H1 (cell line): ENCODE measurements around the gene ISM1. TPM values are rescaled to one million over a fixed set of nuclear protein-coding genes. Genes with fewer than 3 reads are reported as not detected.

Experiments used
- CTCF ChIA-PET: fragments of 300-600 bp; sonication (Branson Sonifier 250); formaldehyde crosslinking; loops from one replicate; lab custom pipeline; 2021; ENCODE audit not compliant: partially characterized antibody; lab: Charles Lee
- POLR2A ChIA-PET: fragments of 300-600 bp; sonication (Branson Sonifier 250); formaldehyde crosslinking; loops from one replicate; lab custom pipeline; 2021; ENCODE audit warnings: inconsistent platforms; ENCODE audit not compliant: partially characterized antibody; lab: Charles Lee
- DNase-seq, 2 experiments: peaks; one replicate each; pipeline versions ENCODE4 v3.0.0 to v3.0.0-alpha.2; 2010 to 2022; ENCODE audit warnings: low spot score in 2 of 2, low read depth in 1 of 2, mixed read lengths in 1 of 2
- FAIRE-seq: peaks from 2 replicates; lab custom pipeline; 2011; peaks lifted over from hg19 to GRCh38; lab: Jason Lieb, UNC
- H2AFZ ChIP-seq: 2 replicates; pipeline ENCODE4 v1.8.1; 2012; ENCODE audit warnings: low read length, inconsistent platforms
- H2AK5ac ChIP-seq: 2 replicates; pipeline ENCODE4 v1.6.1; 2013; ENCODE audit warnings: low read depth, low read length
- H2BK120ac ChIP-seq: replicated peaks from 2 replicates; pipeline ENCODE3; 2013; ENCODE audit warnings: low read depth, low read length, inconsistent platforms
- H2BK12ac ChIP-seq: 2 replicates; pipeline ENCODE4 v1.6.1; 2013; ENCODE audit warnings: low read depth, low read length
- H2BK15ac ChIP-seq: 2 replicates; pipeline ENCODE4 v1.6.1; 2013; ENCODE audit warnings: low read length
- H2BK20ac ChIP-seq: 2 replicates; pipeline ENCODE4 v1.6.1; 2013; ENCODE audit warnings: low read length
- H2BK5ac ChIP-seq: 2 replicates; pipeline ENCODE4 v1.6.1; 2013; ENCODE audit warnings: low read depth, low read length
- H3K14ac ChIP-seq: 2 replicates; pipeline ENCODE4 v1.6.1; 2013; ENCODE audit warnings: inconsistent platforms; ENCODE audit not compliant: insufficient read length
- H3K18ac ChIP-seq: 2 replicates; pipeline ENCODE4 v1.6.1; 2013; ENCODE audit warnings: low read length; ENCODE audit errors: extremely low read depth
- H3K23ac ChIP-seq: 2 replicates; pipeline ENCODE4 v1.6.1; 2013; ENCODE audit warnings: inconsistent platforms; ENCODE audit not compliant: insufficient read length
- H3K23me2 ChIP-seq: 2 replicates; pipeline ENCODE4 v1.6.1; 2013; ENCODE audit warnings: low read depth, low read length
- H3K27ac ChIP-seq: 2 replicates; pipeline ENCODE4 v1.6.1; 2011; ENCODE audit warnings: low read depth, low read length, inconsistent platforms
- H3K27me3 ChIP-seq, 4 experiments: replicated peaks in 1 of 4; 1 replicate in 1 of 4; 2 replicates in 3 of 4; pipeline versions ENCODE4 v1.6.1 to v1.8.1; 2011 to 2013; ENCODE audit warnings: low read length in 3 of 4, mild to moderate bottlenecking in 3 of 4, inconsistent platforms in 2 of 4, mixed read lengths in 2 of 4, moderate library complexity in 1 of 4; ENCODE audit not compliant: control insufficient read depth in 3 of 4, insufficient read depth in 3 of 4; ENCODE audit errors: extremely low read depth in 1 of 4
- H3K36me3 ChIP-seq, 4 experiments: 2 replicates each; pipeline versions ENCODE4 v1.6.1 to v1.8.1; 2011 to 2013; ENCODE audit warnings: mild to moderate bottlenecking in 4 of 4, low read length in 3 of 4, moderate library complexity in 2 of 4, control low read depth in 1 of 4, inconsistent platforms in 1 of 4; ENCODE audit not compliant: insufficient read depth in 4 of 4, control insufficient read depth in 2 of 4
- H3K4ac ChIP-seq: replicated peaks from 2 replicates; pipeline ENCODE3; 2013; ENCODE audit warnings: low read length, low read depth, mixed read lengths, inconsistent platforms; ENCODE audit not compliant: insufficient read length
- H3K4me1 ChIP-seq, 4 experiments: replicated peaks in 1 of 4; 1 replicate in 1 of 4; 2 replicates in 3 of 4; pipeline versions ENCODE4 v1.6.1 to v1.8.1; 2011 to 2013; ENCODE audit warnings: low read length in 3 of 4, inconsistent platforms in 2 of 4, mixed read lengths in 1 of 4; ENCODE audit not compliant: insufficient read depth in 4 of 4, control insufficient read depth in 3 of 4
- H3K4me2 ChIP-seq, 2 experiments: 2 replicates each; pipeline versions ENCODE4 v1.6.1 to v1.8.1; 2011 to 2013; ENCODE audit warnings: low read depth in 2 of 2, low read length in 2 of 2, control low read depth in 1 of 2, inconsistent platforms in 1 of 2, mild to moderate bottlenecking in 1 of 2; ENCODE audit not compliant: insufficient read depth in 1 of 2
- H3K4me3 ChIP-seq, 4 experiments: fragments of 200-600, 300-600 bp in 1 of 4; sonication (generic), shearing (Covaris generic), sonication (Bioruptor Twin) in 1 of 4; 2 replicates each; pipeline versions ENCODE4 v1.5.1 to v1.8.1; 2011 to 2016; ENCODE audit warnings: low read length in 4 of 4, low read depth in 3 of 4, control low read depth in 2 of 4, inconsistent platforms in 2 of 4, mild to moderate bottlenecking in 2 of 4, mixed read lengths in 1 of 4, moderate library complexity in 1 of 4; ENCODE audit not compliant: insufficient read depth in 2 of 4; ENCODE audit errors: extremely low read depth in 1 of 4
- H3K56ac ChIP-seq: replicated peaks from 2 replicates; pipeline ENCODE3; 2013; ENCODE audit warnings: low read depth, mild to moderate bottlenecking, mixed read lengths, low read length, inconsistent platforms; ENCODE audit not compliant: insufficient read length
- H3K79me1 ChIP-seq: 2 replicates; pipeline ENCODE4 v1.6.1; 2013; ENCODE audit warnings: low read depth, low read length, control low read depth
- H3K79me2 ChIP-seq, 2 experiments: 2 replicates each; pipeline versions ENCODE4 v1.6.1 to v1.8.1; 2012 to 2013; ENCODE audit warnings: low read length in 2 of 2, mild to moderate bottlenecking in 2 of 2, inconsistent platforms in 1 of 2; ENCODE audit not compliant: insufficient read depth in 2 of 2, control insufficient read depth in 1 of 2
- H3K9ac ChIP-seq, 4 experiments: replicated peaks in 1 of 4; 1 replicate in 1 of 4; 2 replicates in 3 of 4; pipeline versions ENCODE4 v1.6.1 to v1.8.1; 2011 to 2013; ENCODE audit warnings: low read depth in 3 of 4, low read length in 3 of 4, control low read depth in 2 of 4, mild to moderate bottlenecking in 2 of 4, moderate library complexity in 2 of 4, inconsistent platforms in 1 of 4; ENCODE audit errors: extremely low read depth in 1 of 4
- H3K9me3 ChIP-seq, 2 experiments: 2 replicates each; pipeline versions ENCODE4 v1.6.1 to v1.8.1; 2012 to 2013; ENCODE audit warnings: mild to moderate bottlenecking in 2 of 2, moderate library complexity in 2 of 2, control low read depth in 1 of 2, inconsistent platforms in 1 of 2, low read depth in 1 of 2, low read length in 1 of 2, mixed read lengths in 1 of 2; ENCODE audit not compliant: insufficient read depth in 2 of 2
- H4K20me1 ChIP-seq, 2 experiments: replicated peaks in 1 of 2; 2 replicates each; pipeline versions ENCODE3 to v1.8.1; 2011 to 2013; ENCODE audit warnings: inconsistent platforms in 2 of 2, low read length in 2 of 2, mild to moderate bottlenecking in 1 of 2; ENCODE audit not compliant: insufficient read depth in 2 of 2, control insufficient read depth in 1 of 2
- H4K5ac ChIP-seq: 2 replicates; pipeline ENCODE4 v1.6.1; 2013; ENCODE audit warnings: low read length, low read depth, mixed read lengths, inconsistent platforms; ENCODE audit not compliant: insufficient read length
- H4K8ac ChIP-seq: 2 replicates; pipeline ENCODE4 v1.8.0; 2013; ENCODE audit warnings: mild to moderate bottlenecking, moderate library complexity, low read length, inconsistent platforms; ENCODE audit not compliant: insufficient read depth; ENCODE audit errors: extremely low read depth
- H4K91ac ChIP-seq: replicated peaks from 2 replicates; pipeline ENCODE3; 2013; ENCODE audit warnings: low read length, mixed read lengths, inconsistent platforms; ENCODE audit not compliant: insufficient read length
- ASH2L ChIP-seq: fragments of 200-600, 300-600 bp; sonication (generic); IDR thresholded peaks from one replicate; pipeline ENCODE4 v1.7.1; 2017; ENCODE audit warnings: low read length
- BACH1 ChIP-seq: IDR thresholded peaks from 2 replicates; pipeline ENCODE4 v1.6.1; 2012; ENCODE audit warnings: low read length, improper control_type of control experiment
- CHD1 ChIP-seq: IDR thresholded peaks from 2 replicates; pipeline ENCODE4 v1.6.1; 2012; ENCODE audit warnings: low read depth, low read length, improper control_type of control experiment
- FOSL1 ChIP-seq: IDR thresholded peaks from 2 replicates; pipeline ENCODE4 v1.6.1; 2011; ENCODE audit warnings: mild to moderate bottlenecking, low read depth, low read length, moderate library complexity; ENCODE audit not compliant: insufficient read depth
- JUND ChIP-seq: IDR thresholded peaks from 2 replicates; pipeline ENCODE4 v1.6.1; 2011; ENCODE audit warnings: mild to moderate bottlenecking, improper control_type of control experiment, low read length
- PHF8 ChIP-seq: fragments of 200-600 bp; sonication (generic); conservative IDR thresholded peaks from 2 replicates; pipeline ENCODE4 v1.7.1; 2012; ENCODE audit warnings: low read depth, mild to moderate bottlenecking, inconsistent platforms, low read length, moderate library complexity
- RXRA ChIP-seq: IDR thresholded peaks from 2 replicates; pipeline ENCODE4 v1.6.1; 2011; ENCODE audit warnings: low read depth, mild to moderate bottlenecking, low read length, moderate library complexity; ENCODE audit not compliant: insufficient read depth
- TCF12 ChIP-seq: IDR thresholded peaks from 2 replicates; pipeline ENCODE4 v1.6.1; 2011; ENCODE audit warnings: low read depth, mild to moderate bottlenecking, low read length
- WGBS, 2 experiments: shearing (Covaris generic) in 1 of 2; methylation state at CpG; one replicate each; pipeline versions ENCODE4 v1.1.6 to v1.1.7; 2013 to 2015; ENCODE audit warnings: low lambda C conversion rate in 2 of 2, mixed read lengths in 2 of 2, inconsistent platforms in 1 of 2, low coverage in 1 of 2, missing lambda C conversion rate in 1 of 2; ENCODE audit not compliant: insufficient replicate concordance in 2 of 2, insufficient coverage in 1 of 2, insufficient read length in 1 of 2; ENCODE audit errors: extremely low coverage in 1 of 2, missing lambda C conversion rate in 1 of 2; 5-methylcytosine and 5-hydroxymethylcytosine counted together
- polyA plus RNA-seq, 7 experiments: library from polyadenylated mRNA; depleted of rRNA in 3 of 7; stranded (reverse) in 5 of 7; unstranded in 2 of 7; fragments of >200 nt in 5 of 7; fragments of 200-250 nt in 2 of 7; gene quantifications; 1 replicate in 5 of 7; 2 replicates in 1 of 7; 4 replicates in 1 of 7; pipeline versions ENCODE4 v1.2.1 to v1.2.3, GENCODE V29; 2011 to 2013; ENCODE audit warnings: missing spikeins in 2 of 7, mixed read lengths in 2 of 7
- total RNA-seq: library from RNA; stranded (reverse); fragmentation: NEBNext Ultra II Directional; extraction: Animal tissue kit (Norgen Biotek cat#: 25700); gene quantifications from 2 replicates; pipeline ENCODE4 v1.2.1, GENCODE V29; 2021
- TF ChIP-seq, protein P1 (sequence below): IDR thresholded peaks from 2 replicates; pipeline ENCODE4 v1.6.1; 2011; ENCODE audit warnings: low read depth, mild to moderate bottlenecking, low read length; ENCODE audit not compliant: insufficient read depth

The ISM1 gene
- total and polyA plus RNA-seq, 2 of the 8 experiments (the other 6 are each of a cell fraction or from before 2014, with no cell fraction given) = 0.62 to 0.97 TPM

DNA sequence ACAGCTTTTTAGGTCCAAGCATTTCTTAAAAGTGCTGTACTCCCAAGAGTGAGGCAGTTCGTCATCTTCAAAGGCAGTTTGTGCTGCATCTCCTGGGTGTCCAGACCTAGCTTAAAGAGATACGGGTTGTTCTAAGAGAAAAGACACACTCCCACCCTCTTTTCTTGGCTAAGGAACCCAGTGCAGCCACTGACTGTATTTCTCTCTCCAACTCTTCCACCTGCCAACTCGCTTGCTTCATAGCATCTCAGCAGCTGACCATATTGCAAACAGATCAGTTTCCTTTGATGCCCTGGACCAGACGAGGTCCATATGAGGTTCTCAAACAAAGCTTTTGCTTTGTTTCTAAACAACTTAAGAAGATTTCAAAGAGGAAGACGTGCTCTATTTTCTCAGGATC, 101.1 kb downstream of the ISM1 start:
- no peak overlapping the region for H4K8ac ChIP-seq
- H3K23me2 ChIP-seq = no peaks in the 10 kb centered on the region
- H3K9ac ChIP-seq = no peak overlapping the region
- H2AFZ ChIP-seq = no peak overlapping the region
- H2BK15ac ChIP-seq = no peak overlapping the region
- no peak overlapping the region for H2BK5ac ChIP-seq
- H3K9me3 ChIP-seq = peaks cover 3% of the 10 kb centered on the region in 2 experiments; a peak in 1 of 4 replicates
- no peaks in the 10 kb centered on the region for H4K20me1 ChIP-seq
- WGBS, 2 experiments = 90% methylated on average over 5 of the region's 5 CpGs; no CpG with 5 or more reads in 1 of the 2 experiments
- H3K4me1 ChIP-seq = peaks cover 0 to 5% (median 0%) of the 10 kb centered on the region in 4 experiments; a peak in 1 of 7 replicates
- no peak overlapping the region for H2BK20ac ChIP-seq
- H3K56ac ChIP-seq = no peak overlapping the region
- ChIA-PET POLR2A (no interaction called here), CTCF (interaction anchor here (0.7 to 6.3 kb wide), 11 partner anchors 12 to 397 kb away, joined by 3 to 120 read pairs (median 3); no protein-coding TSS in a partner anchor)
- no peak overlapping the region for H4K91ac ChIP-seq
- no peak overlapping the region for H3K4me2 ChIP-seq
- no peak overlapping the region for H3K14ac ChIP-seq
- H3K4ac ChIP-seq = no peak overlapping the region
- DNase-seq (no peak), FAIRE-seq (no peak)
- peaks cover 0 to 1% (median 0%) of the 10 kb centered on the region in 4 experiments; a peak in 1 of 7 replicates for H3K27me3 ChIP-seq
- H3K4me3 ChIP-seq = no peak overlapping the region
- H2AK5ac ChIP-seq = no peak overlapping the region
- no peak overlapping the region for H4K5ac ChIP-seq
- H3K79me1 ChIP-seq = no peaks in the 10 kb centered on the region
- no peak overlapping the region for H2BK12ac ChIP-seq
- H3K23ac ChIP-seq = no peak overlapping the region
- no peaks in the 10 kb centered on the region for H3K36me3 ChIP-seq
- H3K79me2 ChIP-seq = no peaks in the 10 kb centered on the region
- no peak overlapping the region for H3K18ac ChIP-seq
- no peak overlapping the region for H2BK120ac ChIP-seq
- no peak overlapping the region for H3K27ac ChIP-seq
- TF ChIP-seq JUND (no peak), ASH2L (no peak), CHD1 (no peak), BACH1 (no peak), PHF8 (no peak), TCF12 (no peak), RXRA (no peak), FOSL1 (no peak)
- TF ChIP-seq, protein P1, sequence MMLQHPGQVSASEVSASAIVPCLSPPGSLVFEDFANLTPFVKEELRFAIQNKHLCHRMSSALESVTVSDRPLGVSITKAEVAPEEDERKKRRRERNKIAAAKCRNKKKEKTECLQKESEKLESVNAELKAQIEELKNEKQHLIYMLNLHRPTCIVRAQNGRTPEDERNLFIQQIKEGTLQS = no peak
